GM12875 (cell line): Measurements from ENCODE around the gene ZC3H7A.
"Not testable (repeated sequence)": the region's sequence is repeated elsewhere in the genome, so short reads cannot be mapped to it uniquely, and the experiment has no call there.

ENCODE experiments used
- H3K4me3 ChIP-seq: one replicate; pipeline ENCODE4 v1.5.1; 2011; ENCODE audit warnings: low read depth, low read length, control low read depth
- TF ChIP-seq, protein P1 (sequence below): IDR thresholded peaks from 2 replicates; pipeline ENCODE4 v1.5.1; 2011; ENCODE audit warnings: low read depth, mild to moderate bottlenecking, control low read depth, inconsistent platforms, low read length, moderate library complexity, borderline replicate concordance; ENCODE audit not compliant: insufficient read depth

The ZC3H7A gene

DNA sequence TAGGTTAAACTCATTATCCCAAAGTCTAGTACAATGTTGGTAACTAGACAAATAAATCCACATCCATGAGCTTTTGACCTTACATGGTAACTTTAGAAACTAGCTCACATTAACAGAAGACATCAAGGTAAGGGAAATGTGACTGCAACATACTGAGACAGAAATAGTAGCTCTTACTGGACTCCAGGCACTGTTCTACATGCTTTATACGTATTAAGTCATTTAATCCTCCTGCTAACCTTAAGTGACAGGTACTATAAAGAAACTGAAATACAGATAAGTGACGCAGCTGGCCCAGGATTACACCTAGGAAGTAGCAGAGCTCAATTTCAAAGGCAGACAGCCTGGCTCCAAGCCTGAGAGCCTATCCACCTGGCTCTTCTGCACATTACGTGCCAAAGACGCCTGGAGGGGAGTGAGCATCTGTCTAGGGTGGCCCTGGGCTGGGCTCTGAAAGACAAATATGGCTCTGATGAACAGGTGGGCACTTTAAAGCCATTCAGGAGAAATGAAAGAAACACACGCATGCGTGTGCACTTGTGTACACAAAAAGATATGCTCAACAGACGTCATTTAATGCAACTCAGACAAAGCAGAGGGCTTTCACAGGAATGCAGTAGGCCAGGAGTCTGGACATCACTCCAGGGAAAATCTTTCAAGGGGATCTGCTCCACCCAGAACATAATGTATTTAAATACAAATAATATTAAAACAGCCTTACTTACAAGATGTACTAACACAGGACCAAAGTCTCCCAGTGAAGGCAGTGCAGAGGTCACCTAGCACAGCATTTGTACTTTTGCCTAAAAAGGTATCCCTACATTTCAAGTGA is 4.4 kb downstream of the ZC3H7A start:
- no peak overlapping the region for H3K4me3 ChIP-seq
- TF ChIP-seq, protein P1, sequence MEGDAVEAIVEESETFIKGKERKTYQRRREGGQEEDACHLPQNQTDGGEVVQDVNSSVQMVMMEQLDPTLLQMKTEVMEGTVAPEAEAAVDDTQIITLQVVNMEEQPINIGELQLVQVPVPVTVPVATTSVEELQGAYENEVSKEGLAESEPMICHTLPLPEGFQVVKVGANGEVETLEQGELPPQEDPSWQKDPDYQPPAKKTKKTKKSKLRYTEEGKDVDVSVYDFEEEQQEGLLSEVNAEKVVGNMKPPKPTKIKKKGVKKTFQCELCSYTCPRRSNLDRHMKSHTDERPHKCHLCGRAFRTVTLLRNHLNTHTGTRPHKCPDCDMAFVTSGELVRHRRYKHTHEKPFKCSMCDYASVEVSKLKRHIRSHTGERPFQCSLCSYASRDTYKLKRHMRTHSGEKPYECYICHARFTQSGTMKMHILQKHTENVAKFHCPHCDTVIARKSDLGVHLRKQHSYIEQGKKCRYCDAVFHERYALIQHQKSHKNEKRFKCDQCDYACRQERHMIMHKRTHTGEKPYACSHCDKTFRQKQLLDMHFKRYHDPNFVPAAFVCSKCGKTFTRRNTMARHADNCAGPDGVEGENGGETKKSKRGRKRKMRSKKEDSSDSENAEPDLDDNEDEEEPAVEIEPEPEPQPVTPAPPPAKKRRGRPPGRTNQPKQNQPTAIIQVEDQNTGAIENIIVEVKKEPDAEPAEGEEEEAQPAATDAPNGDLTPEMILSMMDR = no peak

DNA sequence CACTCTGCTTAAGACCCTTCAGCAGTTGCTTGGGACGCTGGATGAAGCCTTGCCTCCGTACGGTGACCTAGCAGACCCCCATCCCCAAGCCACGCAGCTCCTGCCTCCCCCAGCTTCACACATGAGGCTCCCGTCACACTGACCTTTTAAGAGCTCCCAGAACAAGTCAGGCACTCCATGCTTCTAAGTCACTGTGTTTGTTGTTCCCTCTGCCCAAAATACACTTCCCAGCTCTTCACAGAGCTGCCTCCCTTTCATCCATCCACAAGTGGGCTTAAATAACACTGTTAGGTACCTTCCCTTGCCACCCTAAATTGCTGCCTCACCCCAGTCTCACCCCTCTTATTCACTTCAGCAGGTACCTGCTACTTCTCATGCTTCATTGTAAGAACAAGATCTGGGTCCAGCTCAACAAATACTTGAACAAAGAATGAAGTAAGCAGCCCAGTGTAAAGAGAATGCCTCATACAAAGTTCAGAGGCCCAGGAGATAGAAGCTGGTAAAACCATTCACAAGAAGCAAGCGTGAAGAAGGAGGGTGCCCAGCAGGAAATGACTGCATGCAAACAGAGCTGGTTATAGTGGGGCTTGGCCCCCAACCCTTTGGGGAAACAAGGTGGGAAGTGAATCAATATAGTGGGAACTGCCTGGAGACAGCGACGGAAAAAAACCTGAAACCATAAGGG is 5.8 kb downstream of the ZC3H7A start:
- no peak overlapping the region for H3K4me3 ChIP-seq
- TF ChIP-seq, protein P1 = no peak

DNA sequence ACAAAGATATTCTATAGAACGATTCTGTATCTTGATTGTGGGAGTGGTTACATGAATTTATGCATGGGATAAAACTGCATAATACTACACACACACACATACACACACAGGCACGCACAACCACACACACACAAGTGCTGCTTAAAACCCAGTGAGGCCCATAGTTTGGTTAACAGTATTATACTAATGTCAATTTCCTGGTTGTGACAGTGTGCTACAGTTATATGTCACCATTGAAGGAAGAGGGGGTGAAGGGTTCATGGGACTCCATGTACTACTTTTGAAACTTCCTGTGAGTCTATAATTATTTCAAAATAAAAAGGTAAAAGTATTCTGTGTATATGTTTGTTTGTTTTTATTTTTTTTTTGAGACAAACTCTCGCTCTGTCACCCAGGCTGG is 8.1 kb downstream of the ZC3H7A start:
- TF ChIP-seq, protein P1 = no peak
- no peak overlapping the region for H3K4me3 ChIP-seq

DNA sequence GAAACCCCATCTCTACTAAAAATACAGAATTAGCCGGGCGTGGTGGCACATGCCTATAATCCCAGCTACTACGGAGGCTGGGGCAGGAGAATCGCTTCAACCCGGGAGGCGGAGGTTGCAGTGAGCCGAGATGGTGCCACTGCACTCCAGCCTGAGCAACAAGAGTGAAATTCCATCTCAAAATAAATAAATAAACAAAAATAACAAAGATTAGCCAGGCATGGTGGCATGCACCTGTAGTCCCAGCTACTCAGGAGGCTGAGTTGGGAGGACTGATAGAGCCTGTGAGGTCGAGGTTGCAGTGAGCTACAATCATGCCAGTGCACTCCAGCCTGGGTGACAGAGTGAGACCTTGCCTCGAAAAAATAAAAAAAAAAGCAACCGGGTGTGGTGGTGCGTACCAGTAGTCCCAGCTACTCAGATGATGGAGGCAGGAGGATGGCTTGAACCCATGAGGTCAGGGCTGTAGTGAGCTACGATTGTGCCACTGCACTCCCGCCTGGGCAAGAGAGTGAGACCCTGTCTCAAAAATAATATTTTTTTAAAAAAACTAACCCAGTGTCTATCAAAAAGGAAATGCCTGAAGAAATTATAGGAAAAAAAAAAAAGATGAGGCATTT is 12.0 kb downstream of the ZC3H7A start:
- H3K4me3 ChIP-seq = not testable (repeated sequence)

DNA sequence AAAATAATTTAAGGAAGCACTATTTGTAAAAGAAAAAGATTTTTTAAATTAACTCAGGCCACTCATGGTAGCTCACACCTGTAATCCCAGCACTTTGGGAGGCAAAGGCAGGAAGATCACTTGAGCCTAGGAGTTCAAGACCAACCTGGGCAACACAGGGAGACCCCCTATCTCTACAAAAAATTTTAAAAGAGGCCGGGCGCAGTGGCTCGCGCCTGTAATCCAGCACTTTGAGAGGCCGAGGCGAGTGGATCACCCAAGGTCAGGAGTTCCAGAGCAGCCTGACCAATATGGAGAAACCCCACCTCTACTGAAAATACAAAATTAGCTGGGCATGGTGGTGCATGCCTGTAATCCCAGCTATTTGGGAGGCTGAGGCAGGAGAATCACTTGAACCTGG is 12.7 kb downstream of the ZC3H7A start:
- H3K4me3 ChIP-seq = not testable (repeated sequence)

DNA sequence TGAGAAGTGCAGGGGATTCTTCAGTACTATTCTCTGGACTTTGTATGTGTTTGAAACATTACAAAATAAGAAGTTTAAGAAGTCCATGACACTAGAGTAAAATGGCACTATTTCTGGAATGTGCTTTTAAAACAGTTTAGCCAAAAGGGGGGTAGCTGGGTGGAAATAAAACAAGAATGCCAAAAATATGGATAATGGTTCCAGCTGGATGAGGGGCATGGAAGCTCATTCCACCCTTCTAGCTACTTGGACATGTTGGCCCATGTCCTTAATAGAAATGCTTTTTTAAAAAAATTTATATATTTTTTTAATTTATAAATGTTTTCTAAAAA is 13.1 kb downstream of the ZC3H7A start:
- TF ChIP-seq, protein P1 = no peak
- no peak overlapping the region for H3K4me3 ChIP-seq

DNA sequence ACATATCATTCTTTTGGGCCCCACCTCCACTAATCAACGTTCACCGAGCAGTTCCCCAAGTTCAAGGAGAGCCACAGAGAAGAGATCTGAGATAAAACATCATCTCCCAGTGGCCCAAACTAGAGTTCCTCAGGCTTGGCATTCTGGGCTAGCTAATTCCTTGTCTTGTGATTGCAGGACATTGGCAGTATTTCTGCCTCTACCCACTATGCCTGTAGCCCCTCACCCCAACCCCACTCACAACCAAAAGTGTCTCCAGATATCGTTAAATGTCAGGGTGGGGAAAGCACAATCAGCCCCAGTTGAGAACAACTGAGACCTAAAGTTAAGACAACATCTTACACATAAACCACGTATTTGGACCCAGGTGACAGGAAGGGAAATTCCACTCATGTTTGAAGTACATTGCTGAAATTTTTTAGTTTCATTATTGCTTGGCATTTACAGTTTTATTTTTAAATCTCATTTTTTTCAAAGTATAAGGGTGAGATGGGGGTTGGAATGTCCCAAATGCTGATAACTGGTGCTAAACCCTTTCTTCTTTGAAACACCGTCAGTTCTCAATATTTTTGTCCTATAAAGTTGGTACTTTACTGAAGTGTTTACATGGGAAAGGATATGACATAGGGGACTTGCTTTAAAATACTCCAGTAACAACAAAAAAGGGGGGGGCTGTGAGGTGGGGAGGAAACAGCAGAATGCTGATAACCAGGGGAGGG is 13.6 kb downstream of the ZC3H7A start:
- TF ChIP-seq, protein P1 = no peak
- no peak overlapping the region for H3K4me3 ChIP-seq
